Inflammatory macrophage (primary cell): ENCODE results near the gene KLRD1.
"Not testable (repeated sequence)": the region's sequence is repeated elsewhere in the genome, so short reads cannot be mapped to it uniquely, and the experiment has no call there.

Experiments used
- DNase-seq, 2 donors: peaks; one replicate each; pipeline ENCODE4 v3.0.0-alpha.2; 2020 to 2022

Gene KLRD1

DNA sequence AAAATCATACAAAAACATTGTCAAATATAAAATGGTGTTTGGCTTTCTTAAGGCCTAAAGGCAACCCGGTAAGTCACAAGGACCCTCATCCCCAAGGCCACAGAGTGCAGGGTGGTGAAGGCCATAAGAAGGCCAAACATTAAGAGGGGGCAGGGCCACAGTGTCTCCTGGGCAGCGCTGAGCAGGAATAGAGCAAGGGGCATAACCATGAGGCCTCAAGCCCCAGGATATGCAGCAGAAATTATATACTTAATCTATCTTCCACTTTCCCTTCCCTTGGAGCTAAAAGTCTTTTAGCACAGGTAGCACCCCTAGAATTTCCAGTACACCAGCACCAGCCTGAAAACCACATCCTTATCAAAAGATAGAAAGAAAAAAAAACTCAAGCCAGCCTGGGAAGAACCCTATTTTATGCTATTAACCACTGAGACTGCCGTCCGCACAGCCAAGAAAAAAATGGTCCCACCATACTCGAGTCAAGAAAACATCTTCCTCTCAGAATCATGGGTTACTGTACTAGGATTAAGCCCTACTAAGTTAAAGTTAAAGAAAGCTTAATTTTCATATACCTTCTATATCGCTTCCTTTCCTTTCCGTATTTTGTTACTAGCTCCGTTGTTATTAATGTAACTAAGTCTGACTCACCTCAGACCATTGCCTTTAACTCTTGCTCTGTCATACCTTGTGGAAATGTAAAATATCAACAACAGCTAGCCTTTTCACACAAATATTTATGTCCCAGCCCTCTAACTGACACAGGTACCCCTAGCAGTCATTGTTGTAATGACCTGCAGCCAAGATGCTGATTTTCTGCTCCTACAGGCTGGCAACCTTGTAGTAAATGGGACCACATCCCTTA is 62.1 kb downstream of the KLRD1 start:
- DNase-seq, result no peak

DNA sequence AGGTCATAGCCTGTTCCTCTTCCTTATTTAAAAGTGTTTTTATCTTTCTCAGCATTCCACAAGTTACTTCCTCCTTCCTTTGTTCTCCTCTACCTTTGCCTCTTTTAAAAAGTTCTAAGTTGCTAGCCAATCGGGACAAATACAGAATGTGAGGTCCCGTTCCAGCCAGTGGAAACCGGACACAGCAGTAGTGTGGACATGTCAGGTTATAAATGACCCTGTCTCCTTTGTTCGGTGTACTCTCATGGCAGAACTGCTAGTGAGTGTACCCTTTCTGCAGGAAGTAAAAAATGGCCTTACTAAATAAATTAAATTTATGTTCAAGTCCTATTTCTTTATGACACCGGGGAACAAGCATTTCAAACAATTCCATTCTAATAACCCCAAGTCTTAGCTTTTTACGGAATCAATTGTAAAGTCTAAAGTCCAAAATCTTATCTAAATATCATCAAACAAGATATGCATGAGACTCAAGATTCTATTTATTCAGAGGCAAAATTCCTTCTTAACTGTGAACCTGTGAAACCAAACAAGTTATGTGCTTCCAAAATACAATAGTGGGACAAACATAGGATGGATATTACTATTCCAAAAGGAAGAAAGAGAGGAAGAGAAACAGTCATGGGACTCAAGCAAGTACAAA is 64.3 kb downstream of the KLRD1 start:
- DNase-seq, result not testable (repeated sequence)

DNA sequence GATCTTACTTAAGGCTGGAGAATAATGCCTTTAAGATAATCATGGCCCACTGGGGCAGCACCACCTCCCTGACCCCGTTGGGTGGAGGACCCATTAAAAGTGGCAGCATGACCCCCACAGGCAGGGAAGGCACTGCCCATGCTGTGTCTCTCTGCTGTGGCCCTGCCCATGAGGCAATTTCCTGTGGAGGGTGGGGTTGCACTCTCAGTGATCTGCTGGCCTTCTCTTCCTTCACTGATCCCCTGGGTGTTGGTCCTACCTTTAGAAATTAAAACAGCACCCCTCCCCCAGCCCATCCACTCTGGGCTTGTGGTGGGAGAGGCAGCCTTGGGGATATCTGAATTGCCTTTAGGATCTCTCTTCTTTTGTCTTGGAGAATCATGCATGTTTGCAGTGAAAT is 64.9 kb downstream of the KLRD1 start:
- peak in 1 of 2 donors; percentile 22 for DNase-seq

DNA sequence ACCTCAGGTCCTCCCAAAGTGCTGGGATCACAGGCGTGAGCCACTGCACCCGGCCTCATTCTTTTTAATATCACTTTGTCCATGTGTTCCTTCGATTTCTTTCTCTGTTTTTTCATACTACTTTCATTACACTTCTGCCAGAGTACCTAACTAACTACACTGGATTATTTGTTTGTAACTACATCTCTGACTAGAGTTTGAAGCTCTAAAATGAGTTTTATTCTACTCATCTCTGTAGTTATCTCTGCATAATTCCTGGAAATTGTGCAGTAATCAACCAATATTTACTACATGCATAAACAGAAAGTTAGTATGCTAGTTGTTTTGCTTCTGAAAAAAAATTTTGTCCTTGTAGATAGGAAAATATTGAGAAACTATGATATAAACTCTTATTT is 67.0 kb downstream of the KLRD1 start:
- DNase-seq, result no peak

DNA sequence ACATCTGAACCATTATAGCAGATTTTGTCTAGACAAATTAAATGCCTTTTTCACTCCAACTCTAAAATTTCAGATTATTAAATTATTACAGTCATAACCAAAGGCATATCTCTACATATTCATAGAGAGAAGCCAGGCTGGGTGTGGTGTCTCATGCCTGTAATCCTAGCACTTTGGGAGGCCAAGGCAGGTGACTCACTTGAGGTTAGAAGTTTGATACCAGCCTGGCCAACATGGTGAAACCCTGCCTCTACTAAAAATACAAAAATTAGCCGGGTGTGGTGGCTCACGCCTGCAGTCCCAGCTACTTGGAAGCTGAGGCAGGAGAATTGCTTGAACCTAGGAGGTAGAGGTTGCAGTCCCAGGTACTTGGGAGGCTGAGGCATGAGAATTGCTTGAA is 71.1 kb downstream of the KLRD1 start:
- DNase-seq, result not testable (repeated sequence)
